ENCODE results near the gene SLC5A2.

SLC5A2 gene

DNA sequence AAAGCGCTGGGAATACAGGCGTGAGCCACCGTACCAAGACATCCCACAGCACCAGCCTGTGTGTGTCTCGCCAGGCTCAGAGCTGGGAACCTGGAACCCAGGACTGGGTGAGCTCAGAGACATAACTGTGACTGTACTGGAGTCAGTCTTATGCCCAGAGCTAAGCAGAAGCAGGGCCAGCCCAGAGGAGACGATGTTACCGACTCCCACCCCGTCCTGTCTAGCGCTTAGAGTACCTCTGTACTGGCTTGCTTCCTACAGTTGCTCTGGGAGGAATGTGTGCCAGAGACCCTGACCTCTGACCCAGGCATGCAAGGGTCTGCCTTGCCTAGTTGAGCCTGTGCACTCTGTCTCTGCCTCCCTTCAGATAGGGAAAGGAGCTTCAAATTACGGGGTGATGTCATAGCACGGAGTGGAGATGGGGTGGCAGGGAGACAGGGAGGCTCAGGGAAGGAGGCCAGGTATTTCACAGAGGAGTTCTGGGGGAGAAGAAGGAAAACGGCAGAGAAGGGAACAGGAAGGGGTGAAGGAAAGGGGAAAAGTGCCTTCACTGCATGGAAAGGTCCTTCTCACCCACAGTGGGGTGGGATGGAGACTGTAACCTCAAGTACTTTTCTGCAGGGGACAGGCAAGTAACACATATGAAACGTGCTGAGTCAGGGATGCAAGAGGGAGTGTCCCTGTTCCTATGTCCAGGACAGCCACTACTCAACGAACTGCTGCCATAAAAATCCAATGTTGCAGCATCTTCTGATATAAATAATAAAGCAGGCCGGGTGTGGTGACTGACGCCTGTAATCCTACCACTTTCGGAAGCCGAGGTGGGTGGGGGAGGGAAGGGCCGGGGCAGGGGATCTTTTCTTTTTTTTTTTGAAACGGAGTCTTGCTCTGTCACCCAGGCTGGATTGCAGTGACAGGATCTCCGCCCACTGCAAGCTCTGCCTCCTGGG, 29.4 kb upstream of the SLC5A2 start (continued):
- TF ChIP-seq ZNF837 (tag by site-specific recombination; IDR thresholded peaks at IDR 0.05) (no peak), ZNF24 (tag by site-specific recombination; IDR thresholded peaks at IDR 0.05) (peak; percentile 85), ZNF510 (tag by site-specific recombination; IDR thresholded peaks at IDR 0.05; ENCODE audit: insufficient replicate concordance) (no peak), ZNF404 (tag by site-specific recombination; IDR thresholded peaks at IDR 0.05) (no peak), ZNF560 (tag by site-specific recombination; IDR thresholded peaks at IDR 0.05; ENCODE audit: borderline replicate concordance) (no peak), ZNF558 (tag by site-specific recombination; IDR thresholded peaks at IDR 0.05) (peak; percentile 48; the same call in 1 of the 2 replicates), ZSCAN23 (tag by site-specific recombination; IDR thresholded peaks at IDR 0.05) (peak; percentile 46; the same call in 1 of the 2 replicates), ZNF629 (tag by site-specific recombination; IDR thresholded peaks at IDR 0.05) (peak; percentile 92), ZNF791 (tag by site-specific recombination; IDR thresholded peaks at IDR 0.05) (no peak), PATZ1 (tag by site-specific recombination; IDR thresholded peaks at IDR 0.05) (peak; percentile 94), ZNF544 (tag by site-specific recombination; IDR thresholded peaks at IDR 0.05) (no peak), ZFP69B (tag by site-specific recombination; IDR thresholded peaks at IDR 0.05) (peak; percentile 81), SETDB1 (IDR thresholded peaks at IDR 0.05; ENCODE audit: insufficient read length, low read length) (no peak), ZNF2 (tag by site-specific recombination; IDR thresholded peaks at IDR 0.05) (peak; percentile 81; the same call in 1 of the 2 replicates), ZNF777 (tag by site-specific recombination; IDR thresholded peaks at IDR 0.05; ENCODE audit: borderline replicate concordance) (no peak), ZNF555 (tag by site-specific recombination; conservative IDR thresholded peaks at IDR 0.05) (no peak), ZBTB8A (tag by site-specific recombination; IDR thresholded peaks at IDR 0.05) (0 out of 2 replicates have a peak, but pooled peaks have one; percentile 42), ZNF239 (tag by site-specific recombination; IDR thresholded peaks at IDR 0.05) (no peak), ZNF658 (tag by site-specific recombination; IDR thresholded peaks at IDR 0.05) (no peak), ZNF610 (tag by site-specific recombination; IDR thresholded peaks at IDR 0.05; ENCODE audit: borderline replicate concordance) (no peak), ATF2 (tag by site-specific recombination; IDR thresholded peaks at IDR 0.05; ENCODE audit: low read depth) (peak; percentile 95), KLF1 (tag by site-specific recombination; IDR thresholded peaks at IDR 0.05) (peak; percentile 88), ZNF433 (tag by site-specific recombination; IDR thresholded peaks at IDR 0.05; ENCODE audit: low read depth) (no peak), ZSCAN16 (tag by site-specific recombination; IDR thresholded peaks at IDR 0.05) (no peak), ZNF114 (tag by site-specific recombination; IDR thresholded peaks at IDR 0.05) (no peak), ZFP3 (tag by site-specific recombination; IDR thresholded peaks at IDR 0.05; ENCODE audit: low read depth) (peak; percentile 42; the same call in 1 of the 2 replicates)
- TF ChIP-seq, protein P1, sequence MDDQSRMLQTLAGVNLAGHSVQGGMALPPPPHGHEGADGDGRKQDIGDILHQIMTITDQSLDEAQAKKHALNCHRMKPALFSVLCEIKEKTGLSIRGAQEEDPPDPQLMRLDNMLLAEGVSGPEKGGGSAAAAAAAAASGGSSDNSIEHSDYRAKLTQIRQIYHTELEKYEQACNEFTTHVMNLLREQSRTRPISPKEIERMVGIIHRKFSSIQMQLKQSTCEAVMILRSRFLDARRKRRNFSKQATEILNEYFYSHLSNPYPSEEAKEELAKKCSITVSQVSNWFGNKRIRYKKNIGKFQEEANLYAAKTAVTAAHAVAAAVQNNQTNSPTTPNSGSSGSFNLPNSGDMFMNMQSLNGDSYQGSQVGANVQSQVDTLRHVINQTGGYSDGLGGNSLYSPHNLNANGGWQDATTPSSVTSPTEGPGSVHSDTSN (CRISPR knock-in tag; IDR thresholded peaks at IDR 0.05) = no peak
- TF ChIP-seq, protein P2, sequence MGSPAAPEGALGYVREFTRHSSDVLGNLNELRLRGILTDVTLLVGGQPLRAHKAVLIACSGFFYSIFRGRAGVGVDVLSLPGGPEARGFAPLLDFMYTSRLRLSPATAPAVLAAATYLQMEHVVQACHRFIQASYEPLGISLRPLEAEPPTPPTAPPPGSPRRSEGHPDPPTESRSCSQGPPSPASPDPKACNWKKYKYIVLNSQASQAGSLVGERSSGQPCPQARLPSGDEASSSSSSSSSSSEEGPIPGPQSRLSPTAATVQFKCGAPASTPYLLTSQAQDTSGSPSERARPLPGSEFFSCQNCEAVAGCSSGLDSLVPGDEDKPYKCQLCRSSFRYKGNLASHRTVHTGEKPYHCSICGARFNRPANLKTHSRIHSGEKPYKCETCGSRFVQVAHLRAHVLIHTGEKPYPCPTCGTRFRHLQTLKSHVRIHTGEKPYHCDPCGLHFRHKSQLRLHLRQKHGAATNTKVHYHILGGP (tag by site-specific recombination; IDR thresholded peaks at IDR 0.05) = no peak
- TF ChIP-seq, protein P3, sequence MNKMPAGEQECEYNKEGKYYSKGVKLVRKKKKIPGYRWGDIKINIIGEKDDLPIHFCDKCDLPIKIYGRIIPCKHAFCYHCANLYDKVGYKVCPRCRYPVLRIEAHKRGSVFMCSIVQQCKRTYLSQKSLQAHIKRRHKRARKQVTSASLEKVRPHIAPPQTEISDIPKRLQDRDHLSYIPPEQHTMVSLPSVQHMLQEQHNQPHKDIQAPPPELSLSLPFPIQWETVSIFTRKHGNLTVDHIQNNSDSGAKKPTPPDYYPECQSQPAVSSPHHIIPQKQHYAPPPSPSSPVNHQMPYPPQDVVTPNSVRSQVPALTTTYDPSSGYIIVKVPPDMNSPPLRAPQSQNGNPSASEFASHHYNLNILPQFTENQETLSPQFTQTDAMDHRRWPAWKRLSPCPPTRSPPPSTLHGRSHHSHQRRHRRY (tag by site-specific recombination; IDR thresholded peaks at IDR 0.05) = 0 out of 2 replicates have a peak, but pooled peaks have one; percentile 48
- TF ChIP-seq, protein P4, sequence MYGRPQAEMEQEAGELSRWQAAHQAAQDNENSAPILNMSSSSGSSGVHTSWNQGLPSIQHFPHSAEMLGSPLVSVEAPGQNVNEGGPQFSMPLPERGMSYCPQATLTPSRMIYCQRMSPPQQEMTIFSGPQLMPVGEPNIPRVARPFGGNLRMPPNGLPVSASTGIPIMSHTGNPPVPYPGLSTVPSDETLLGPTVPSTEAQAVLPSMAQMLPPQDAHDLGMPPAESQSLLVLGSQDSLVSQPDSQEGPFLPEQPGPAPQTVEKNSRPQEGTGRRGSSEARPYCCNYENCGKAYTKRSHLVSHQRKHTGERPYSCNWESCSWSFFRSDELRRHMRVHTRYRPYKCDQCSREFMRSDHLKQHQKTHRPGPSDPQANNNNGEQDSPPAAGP (tag by site-specific recombination; IDR thresholded peaks at IDR 0.05) = peak; percentile 96
